HG03175 (cell line): ENCODE measurements around the gene NAPB.
A peak's percentile ranks its signal among the peaks of the same experiment; 100 is the strongest.
"Not testable (repeated sequence)": the region's sequence is repeated elsewhere in the genome, so short reads cannot be mapped to it uniquely, and the experiment has no call there.

Experiments used
- ATAC-seq: cut with Tn5 transposase; IDR thresholded peaks from one replicate; pipeline ENCODE4 v1.9.1; 2021; ENCODE audit warnings: mild to moderate bottlenecking, moderate library complexity; ENCODE audit not compliant: unreplicated experiment

NAPB gene

GRCh38 chr20:23349338-23350195, 71.7 kb downstream of the NAPB start:
- peak; percentile 31 for ATAC-seq

DNA sequence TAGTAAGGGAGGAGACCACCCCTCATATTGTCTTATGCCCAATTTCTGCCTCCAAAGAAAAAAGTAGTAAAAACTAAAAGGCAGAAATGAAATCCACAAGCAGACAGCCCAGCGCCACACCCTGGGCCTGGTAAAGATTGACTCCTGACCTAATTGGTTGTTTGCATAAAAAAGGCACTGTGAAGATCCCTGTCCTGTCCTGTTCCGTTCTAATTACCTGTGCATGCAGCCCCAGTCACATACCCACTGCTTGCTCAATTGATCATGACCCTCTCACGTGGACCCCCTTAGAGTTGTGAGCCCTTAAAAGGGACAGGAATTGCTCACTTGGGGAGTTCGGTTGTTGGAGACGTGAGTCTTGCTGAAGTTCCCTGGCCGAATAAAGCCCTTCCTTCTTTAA, 72.8 kb downstream of the NAPB start:
- not testable (repeated sequence) for ATAC-seq

- no peak for ATAC-seq
These were observed 73.5 kb downstream of the NAPB start for GRCh38 chr20:23347791-23348190.

DNA sequence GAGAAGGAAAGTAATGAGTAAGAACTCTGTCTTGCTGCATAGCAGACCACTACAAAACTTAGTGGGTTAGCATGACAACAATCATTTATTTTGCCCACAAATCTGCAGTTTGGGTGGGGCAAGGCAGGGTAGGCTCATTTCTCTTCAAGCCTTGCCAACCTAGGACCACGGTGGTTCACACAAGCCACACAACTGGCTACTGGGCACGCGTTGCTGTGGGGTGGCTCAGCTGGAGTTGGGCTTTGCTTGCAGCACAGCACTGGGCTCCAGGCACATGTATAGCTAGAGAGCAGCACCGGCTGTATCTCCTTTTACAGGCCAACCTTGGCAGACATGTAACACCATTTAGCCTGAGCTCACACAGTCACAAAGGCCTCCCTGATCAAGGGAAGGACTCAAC, 75.3 kb downstream of the NAPB start:
- no peak for ATAC-seq

DNA sequence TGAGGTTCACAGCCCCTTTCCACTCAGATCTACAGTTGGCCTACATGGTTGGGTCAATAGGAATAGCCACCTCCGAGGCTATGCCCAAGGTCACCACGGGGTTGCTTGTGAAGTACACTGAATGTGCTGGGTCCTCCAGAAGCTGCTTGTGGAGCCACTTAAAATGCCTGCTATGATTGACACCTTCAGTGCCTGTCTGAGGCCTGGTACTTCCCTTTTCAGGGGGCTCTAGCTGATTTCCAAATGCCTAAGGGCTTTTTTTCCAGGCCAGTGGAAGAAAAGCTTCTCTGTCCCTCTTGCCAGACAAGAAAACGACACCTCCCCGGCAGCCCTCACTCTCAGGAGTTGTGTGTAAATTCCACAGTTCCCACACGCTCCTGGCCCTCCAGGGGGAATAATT, 77.0 kb downstream of the NAPB start:
- ATAC-seq, result no peak

- ATAC-seq, result no peak
These were observed 77.7 kb downstream of the NAPB start for GRCh38 chr20:23343590-23343989.

DNA sequence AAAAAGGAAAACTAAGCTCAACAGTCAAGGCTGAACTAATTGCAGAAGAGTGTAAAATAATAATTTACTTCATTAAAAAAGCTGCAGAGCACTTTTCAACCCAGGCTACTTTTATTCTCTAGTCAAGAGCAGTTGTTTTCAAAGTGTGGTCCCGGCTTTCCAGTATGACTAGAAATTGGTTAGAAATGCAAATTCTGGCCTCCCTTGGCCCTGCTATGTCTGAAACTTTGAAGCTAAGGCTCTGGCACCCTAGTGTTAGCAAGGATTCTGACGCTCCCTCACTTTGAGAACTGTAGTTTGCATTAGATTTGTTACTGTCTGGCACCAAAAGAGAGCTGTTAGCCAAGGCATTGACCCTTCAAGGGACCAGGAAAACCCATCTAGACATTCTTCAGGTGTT, 80.2 kb downstream of the NAPB start:
- ATAC-seq, result no peak

GRCh38 chr20:23340524-23340923, 80.8 kb downstream of the NAPB start:
- ATAC-seq, result peak; percentile 58

GRCh38 chr20:23339986-23340385, 81.3 kb downstream of the NAPB start:
- no peak for ATAC-seq

DNA sequence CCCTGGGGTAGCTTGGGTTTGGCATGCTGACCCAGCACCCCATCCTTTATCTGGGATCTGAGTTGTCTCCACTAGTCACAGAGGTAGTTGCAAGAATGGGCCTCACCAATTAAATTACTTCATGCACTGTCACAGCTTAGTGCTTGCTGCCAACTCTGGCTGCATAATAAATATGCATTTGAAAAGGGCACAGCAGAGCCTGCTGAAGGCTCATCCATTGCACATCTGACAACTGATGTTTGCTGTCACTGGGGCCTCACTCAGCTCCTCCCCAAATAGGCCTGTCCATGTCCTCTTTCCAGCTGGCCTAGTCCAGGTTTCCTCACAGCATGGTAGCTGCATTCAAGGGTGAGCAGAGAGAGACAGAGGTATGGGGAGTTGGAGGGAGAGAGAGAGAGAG, 84.0 kb downstream of the NAPB start:
- no peak for ATAC-seq

- no peak for ATAC-seq
These were observed 84.8 kb downstream of the NAPB start for GRCh38 chr20:23336476-23336875.

GRCh38 chr20:23335521-23335920, 85.8 kb downstream of the NAPB start:
- ATAC-seq, result no peak

DNA sequence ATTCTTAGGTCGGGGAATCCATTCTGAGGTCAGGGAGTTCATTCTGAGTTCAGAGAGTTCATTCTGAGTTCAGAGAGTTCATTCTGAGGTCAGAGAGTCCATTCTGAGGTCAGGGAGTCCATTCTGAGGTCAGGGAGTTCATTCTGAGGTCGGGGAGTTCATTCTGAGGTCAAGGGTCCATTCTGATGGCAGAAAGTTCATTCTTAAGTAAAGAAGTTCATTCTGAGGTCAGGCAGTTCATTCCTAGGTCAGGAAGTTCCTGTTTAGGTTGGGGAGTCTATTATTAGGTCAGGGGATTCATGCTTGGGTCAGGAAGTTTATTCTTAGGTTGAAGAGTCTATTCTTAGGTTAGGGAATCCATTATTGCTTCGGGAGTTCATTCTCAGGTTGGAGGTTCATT, 87.2 kb downstream of the NAPB start:
- no peak for ATAC-seq

- no peak for ATAC-seq
These were observed 88.8 kb downstream of the NAPB start for GRCh38 chr20:23332467-23332866.

DNA sequence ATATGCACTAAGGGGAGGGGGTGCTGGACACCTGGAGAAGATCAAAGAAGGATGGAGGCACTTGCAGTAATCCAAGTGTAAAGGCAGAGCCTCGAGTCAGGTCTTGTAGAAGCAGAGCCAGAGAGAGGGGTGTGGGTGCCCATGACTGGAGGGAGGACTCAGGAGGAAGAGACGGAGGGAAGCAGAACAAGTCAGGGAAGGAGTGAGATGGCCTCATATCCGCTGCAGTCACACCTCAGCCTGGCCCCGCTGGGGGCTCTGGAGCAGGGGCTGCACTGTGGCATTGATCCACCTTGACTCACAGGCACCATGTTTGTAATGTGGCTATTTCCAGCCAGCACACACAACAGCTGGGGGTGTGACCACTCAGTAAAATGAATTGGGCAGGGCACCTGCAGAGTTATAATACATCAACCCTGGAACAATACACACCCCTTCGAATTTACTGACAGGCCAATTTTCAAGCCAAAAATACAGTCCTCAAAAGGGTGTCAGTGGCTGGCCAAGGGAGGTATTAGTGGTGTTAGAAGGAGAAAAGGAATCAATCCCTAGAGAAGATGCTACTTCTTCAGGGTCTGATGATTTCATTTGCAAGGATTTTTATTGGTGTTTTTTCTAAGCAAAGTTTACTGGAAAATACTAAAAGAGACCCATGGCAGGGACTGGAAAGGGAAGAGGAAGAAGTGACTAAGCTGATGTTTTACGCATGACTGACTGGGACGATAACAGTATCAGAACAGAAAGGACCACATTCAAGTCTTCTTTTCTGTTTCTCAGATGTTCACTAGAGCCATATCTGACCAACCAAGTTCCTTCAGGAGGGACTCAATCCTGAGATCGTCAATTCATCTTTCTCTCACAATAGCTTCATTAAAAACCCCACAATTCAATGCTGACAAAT, 89.6 kb downstream of the NAPB start:
- ATAC-seq, result no peak

GRCh38 chr20:23327617-23328333, 93.5 kb downstream of the NAPB start:
- ATAC-seq, result no peak

- ATAC-seq, result no peak
These were observed 94.5 kb downstream of the NAPB start for GRCh38 chr20:23326774-23327173.

DNA sequence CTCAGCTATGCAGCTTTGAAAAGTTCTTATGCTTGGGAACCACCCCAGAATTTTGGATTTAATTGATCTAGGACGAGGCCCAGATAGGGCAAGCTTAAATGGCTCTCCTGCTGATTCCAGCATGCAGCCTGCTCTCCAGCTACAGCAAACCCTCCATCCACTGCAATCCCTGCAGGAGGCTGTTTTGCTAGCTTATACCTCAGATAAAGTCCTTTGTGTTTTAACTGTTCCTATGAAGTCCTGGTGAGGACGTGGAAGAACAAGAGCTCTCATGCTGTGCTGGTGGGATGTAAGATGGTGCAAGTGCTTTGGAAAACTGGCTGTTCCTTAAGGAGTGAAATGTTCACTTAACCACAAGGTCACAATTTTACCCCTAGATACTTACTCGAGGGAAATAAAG, 96.2 kb downstream of the NAPB start:
- no peak for ATAC-seq
